HepG2 (cell line): ENCODE results near the gene VCPKMT. TPM values are rescaled to one million over a fixed set of nuclear protein-coding genes. Genes with fewer than 3 reads are reported as not detected.

Experiments
- ARNT2 ChIP-seq: sonication (generic); formaldehyde crosslinking; IDR thresholded peaks from 2 replicates; pipeline ENCODE4 v1.8.0; 2022; ENCODE audit warnings: mild to moderate bottlenecking, low read depth, missing genetic modification reagents, moderate library complexity
- FOXK1 ChIP-seq: sonication (generic); formaldehyde crosslinking; IDR thresholded peaks from 2 replicates; pipeline ENCODE4 v1.4.0; 2020; ENCODE audit warnings: low read depth, missing genetic modification reagents, borderline replicate concordance
- GTF2F1 ChIP-seq: fragments of 150-350 bp; IDR thresholded peaks from 2 replicates; pipeline ENCODE4 v1.6.1; 2014; ENCODE audit warnings: low read length
- HDAC1 ChIP-seq: sonication (generic); formaldehyde crosslinking; IDR thresholded peaks from 2 replicates; pipeline ENCODE4 v1.5.1; 2020; ENCODE audit warnings: mild to moderate bottlenecking, missing genetic modification reagents
- MXI1 ChIP-seq: IDR thresholded peaks from 3 replicates; pipeline ENCODE4 v1.6.1; 2012; ENCODE audit warnings: low read depth, low read length, inconsistent platforms, borderline replicate concordance
- NR2C2 ChIP-seq: sonication (generic); formaldehyde crosslinking; IDR thresholded peaks from 2 replicates; pipeline ENCODE4 v1.4.0; 2020; ENCODE audit warnings: missing genetic modification reagents, mild to moderate bottlenecking, moderate library complexity, borderline replicate concordance
- PHF8 ChIP-seq: sonication (generic); formaldehyde crosslinking; IDR thresholded peaks from 2 replicates; pipeline ENCODE4 v1.5.0; 2020; ENCODE audit warnings: missing genetic modification reagents
- SNRNP70 ChIP-seq: fragments of 200-400 bp; formaldehyde crosslinking; IDR thresholded peaks from 2 replicates; pipeline ENCODE4 v1.6.1; 2017; ENCODE audit warnings: mild to moderate bottlenecking, low read depth, low read length, moderate library complexity
- SYNCRIP ChIP-seq: fragments of 200-400 bp; formaldehyde crosslinking; IDR thresholded peaks from 2 replicates; pipeline ENCODE4 v1.6.1; 2018; ENCODE audit warnings: mild to moderate bottlenecking, low read depth, low read length; ENCODE audit not compliant: insufficient read depth
- ZNF407 ChIP-seq: sonication (generic); formaldehyde crosslinking; IDR thresholded peaks from one replicate; pipeline ENCODE4 v1.5.1; 2020; ENCODE audit warnings: mild to moderate bottlenecking, missing genetic modification reagents; ENCODE audit errors: not compliant biosample characterization
- ZNF563 ChIP-seq: sonication (generic); formaldehyde crosslinking; IDR thresholded peaks from 2 replicates; pipeline ENCODE4 v1.8.0; 2022; ENCODE audit warnings: mild to moderate bottlenecking, moderate library complexity, missing genetic modification reagents
- ZNF652 ChIP-seq: IDR thresholded peaks from 2 replicates; pipeline ENCODE4 v1.6.1; 2016; ENCODE audit warnings: low read depth, borderline replicate concordance
- ZNF703 ChIP-seq: sonication (generic); formaldehyde crosslinking; IDR thresholded peaks from 2 replicates; pipeline ENCODE4 v1.5.1; 2020; ENCODE audit warnings: missing genetic modification reagents, mild to moderate bottlenecking, moderate library complexity, borderline replicate concordance
- ZNF891 ChIP-seq: sonication (generic); formaldehyde crosslinking; IDR thresholded peaks from 2 replicates; pipeline ENCODE4 v1.5.0; 2020; ENCODE audit warnings: mild to moderate bottlenecking, missing genetic modification reagents
- ZSCAN20 ChIP-seq: sonication (generic); formaldehyde crosslinking; IDR thresholded peaks from 2 replicates; pipeline ENCODE4 v1.4.0; 2020; ENCODE audit warnings: missing genetic modification reagents, mild to moderate bottlenecking, borderline replicate concordance
- polyA plus RNA-seq, 8 experiments: library from polyadenylated mRNA; depleted of rRNA in 3 of 8; stranded (reverse) in 7 of 8; unstranded in 1 of 8; fragments of >200 nt; fragmentation: Illumina TruSeq in 4 of 8; extraction: Trizol in 4 of 8; gene quantifications; 2 replicates each; pipeline versions ENCODE4 v1.2.1 to v1.2.3, GENCODE V29; 2011 to 2016; ENCODE audit warnings: low read depth in 4 of 8, missing spikeins in 1 of 8, mixed read lengths in 1 of 8; ENCODE audit not compliant: insufficient read depth in 1 of 8
- total RNA-seq, 5 experiments: library from RNA; depleted of rRNA; stranded (reverse); fragments of >200 nt; fragmentation: Illumina TruSeq; extraction: Trizol; gene quantifications; 2 replicates each; pipeline ENCODE4 v1.2.3, GENCODE V29; 2016; ENCODE audit warnings: low read depth in 1 of 5
- TF ChIP-seq, protein P1 (sequence below): sonication (generic); formaldehyde crosslinking; IDR thresholded peaks from 2 replicates; pipeline ENCODE4 v1.5.0; 2020; ENCODE audit warnings: mild to moderate bottlenecking, missing genetic modification reagents, borderline replicate concordance

VCPKMT gene
- total and polyA plus RNA-seq, 2 of the 13 experiments (the other 11 are each of a cell fraction or from before 2014, with no cell fraction given) = 3.9 to 5.4 TPM

GRCh38 chr14:50060871-50061663, 55.3 kb downstream of the VCPKMT start (continued):
- TF ChIP-seq, protein P1, sequence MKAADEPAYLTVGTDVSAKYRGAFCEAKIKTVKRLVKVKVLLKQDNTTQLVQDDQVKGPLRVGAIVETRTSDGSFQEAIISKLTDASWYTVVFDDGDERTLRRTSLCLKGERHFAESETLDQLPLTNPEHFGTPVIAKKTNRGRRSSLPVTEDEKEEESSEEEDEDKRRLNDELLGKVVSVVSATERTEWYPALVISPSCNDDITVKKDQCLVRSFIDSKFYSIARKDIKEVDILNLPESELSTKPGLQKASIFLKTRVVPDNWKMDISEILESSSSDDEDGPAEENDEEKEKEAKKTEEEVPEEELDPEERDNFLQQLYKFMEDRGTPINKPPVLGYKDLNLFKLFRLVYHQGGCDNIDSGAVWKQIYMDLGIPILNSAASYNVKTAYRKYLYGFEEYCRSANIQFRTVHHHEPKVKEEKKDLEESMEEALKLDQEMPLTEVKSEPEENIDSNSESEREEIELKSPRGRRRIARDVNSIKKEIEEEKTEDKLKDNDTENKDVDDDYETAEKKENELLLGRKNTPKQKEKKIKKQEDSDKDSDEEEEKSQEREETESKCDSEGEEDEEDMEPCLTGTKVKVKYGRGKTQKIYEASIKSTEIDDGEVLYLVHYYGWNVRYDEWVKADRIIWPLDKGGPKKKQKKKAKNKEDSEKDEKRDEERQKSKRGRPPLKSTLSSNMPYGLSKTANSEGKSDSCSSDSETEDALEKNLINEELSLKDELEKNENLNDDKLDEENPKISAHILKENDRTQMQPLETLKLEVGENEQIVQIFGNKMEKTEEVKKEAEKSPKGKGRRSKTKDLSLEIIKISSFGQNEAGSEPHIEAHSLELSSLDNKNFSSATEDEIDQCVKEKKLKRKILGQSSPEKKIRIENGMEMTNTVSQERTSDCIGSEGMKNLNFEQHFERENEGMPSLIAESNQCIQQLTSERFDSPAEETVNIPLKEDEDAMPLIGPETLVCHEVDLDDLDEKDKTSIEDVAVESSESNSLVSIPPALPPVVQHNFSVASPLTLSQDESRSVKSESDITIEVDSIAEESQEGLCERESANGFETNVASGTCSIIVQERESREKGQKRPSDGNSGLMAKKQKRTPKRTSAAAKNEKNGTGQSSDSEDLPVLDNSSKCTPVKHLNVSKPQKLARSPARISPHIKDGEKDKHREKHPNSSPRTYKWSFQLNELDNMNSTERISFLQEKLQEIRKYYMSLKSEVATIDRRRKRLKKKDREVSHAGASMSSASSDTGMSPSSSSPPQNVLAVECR = 0 out of 2 replicates have a peak, but pooled peaks have one; percentile 2
- no peak for TF ChIP-seq SNRNP70
- no peak for TF ChIP-seq ZNF652 (CRISPR knock-in tag)
- no peak for TF ChIP-seq ZNF703 (CRISPR knock-in tag)
- TF ChIP-seq ZNF891 (CRISPR knock-in tag) = no peak
- TF ChIP-seq ZNF407 (CRISPR knock-in tag) = no peak
- TF ChIP-seq MXI1 = peak; percentile 43; the same call in 1 of the 3 replicates
- no peak; the same call in none of the 2 replicates for TF ChIP-seq PHF8
- no peak for TF ChIP-seq SYNCRIP
- peak; percentile 8; the same call in 1 of the 2 replicates for TF ChIP-seq NR2C2 (CRISPR knock-in tag)
- 0 out of 2 replicates have a peak, but pooled peaks have one; percentile 55 for TF ChIP-seq ZSCAN20
- TF ChIP-seq ZNF563 (CRISPR knock-in tag) = no peak
- peak; percentile 27 for TF ChIP-seq ARNT2
- no peak for TF ChIP-seq GTF2F1
- 0 out of 2 replicates have a peak, but pooled peaks have one; percentile 8 for TF ChIP-seq HDAC1 (CRISPR knock-in tag)
- peak; percentile 35; the same call in 1 of the 2 replicates for TF ChIP-seq FOXK1 (CRISPR knock-in tag)
